A549 (cell line): ENCODE results near the gene ERN1. TPM values are rescaled to one million over a fixed set of nuclear protein-coding genes. Genes with fewer than 3 reads are reported as not detected.
A peak's percentile ranks its signal among the peaks of the same experiment; 100 is the strongest.

ENCODE experiments used
- ATAC-seq, 2 experiments: fragments of 200-7000 bp in 1 of 2; fragments of >200 bp in 1 of 2; cut with Nextera tagmentation in 1 of 2; cut with Tn5 transposase in 1 of 2; 3 replicates each; pipeline versions ENCODE4 v1.8.0 to v1.9.1; 2018 to 2020; ENCODE audit warnings: mild to moderate bottlenecking in 1 of 2, moderate library complexity in 1 of 2
- CTCF ChIA-PET: fragments of 300-600 bp; sonication (Branson Sonifier 250); formaldehyde crosslinking; extraction: SDS; loops from one replicate; lab custom pipeline; 2021; ENCODE audit warnings: antibody characterized with exemption, inconsistent platforms; lab: Yijun Ruan, JAX
- POLR2A ChIA-PET: fragments of 350-600 bp; formaldehyde crosslinking; extraction: SDS; loops from one replicate; lab custom pipeline; 2021; ENCODE audit warnings: antibody characterized with exemption, inconsistent platforms; lab: Yijun Ruan, JAX
- DNase-seq, 2 experiments: peaks; one replicate each; pipeline versions ENCODE4 v3.0.0 to v3.0.0-alpha.2; 2011 to 2016; ENCODE audit warnings: low read depth in 1 of 2, low spot score in 1 of 2
- FAIRE-seq: peaks from 2 replicates; lab custom pipeline; 2011; peaks lifted over from hg19 to GRCh38; lab: Jason Lieb, UNC
- H3K27ac ChIP-seq, 2 experiments: fragments of >200 bp; sonication (Bioruptor Twin); formaldehyde crosslinking; 3 replicates each; pipeline ENCODE4 v1.5.1; 2016 to 2017
- H3K4me1 ChIP-seq: fragments of >200 bp; sonication (Bioruptor Twin); formaldehyde crosslinking; 3 replicates; pipeline ENCODE4 v1.6.1; 2016
- H3K4me2 ChIP-seq: fragments of >200 bp; sonication (Bioruptor Twin); formaldehyde crosslinking; 3 replicates; pipeline ENCODE4 v1.6.1; 2016
- H3K4me3 ChIP-seq: fragments of >200 bp; sonication (Bioruptor Twin); formaldehyde crosslinking; 3 replicates; pipeline ENCODE4 v1.5.1; 2016
- H3K9me3 ChIP-seq: fragments of >200 bp; sonication (Bioruptor Twin); formaldehyde crosslinking; 3 replicates; pipeline ENCODE4 v1.6.1; 2016
- ATOH8 ChIP-seq: fragments of 250-450 bp; sonication (Bioruptor Pico); IDR thresholded peaks from 2 replicates; pipeline ENCODE4 v1.5.0; 2020; ENCODE audit warnings: low read depth, mild to moderate bottlenecking, moderate library complexity
- BCL3 ChIP-seq: fragments of >200 bp; sonication (Bioruptor Twin); formaldehyde crosslinking; IDR thresholded peaks from 3 replicates; pipeline ENCODE4 v1.6.1; 2016
- BHLHE40 ChIP-seq: IDR thresholded peaks from 2 replicates; pipeline ENCODE4 v1.6.1; 2012; ENCODE audit warnings: low read depth, low read length, inconsistent platforms
- CBX2 ChIP-seq: fragments of 200-600 bp; sonication (generic); IDR thresholded peaks from 2 replicates; pipeline ENCODE4 v1.6.1; 2016; ENCODE audit warnings: low read depth, mild to moderate bottlenecking, borderline replicate concordance
- CBX8 ChIP-seq: fragments of 200-600 bp; sonication (generic); IDR thresholded peaks from 2 replicates; pipeline ENCODE4 v1.6.1; 2016
- CHD4 ChIP-seq: fragments of 200-600 bp; sonication (generic); IDR thresholded peaks from 2 replicates; pipeline ENCODE4 v1.6.1; 2016; ENCODE audit warnings: antibody characterized with exemption, mild to moderate bottlenecking, borderline replicate concordance
- EHMT2 ChIP-seq: fragments of 200-600 bp; sonication (generic); IDR thresholded peaks from 2 replicates; pipeline ENCODE4 v1.6.1; 2016; ENCODE audit warnings: antibody characterized with exemption, low read depth, mild to moderate bottlenecking, moderate library complexity
- FOXS1 ChIP-seq: fragments of 250-450 bp; sonication (Bioruptor Pico); IDR thresholded peaks from 2 replicates; pipeline ENCODE4 v1.5.0; 2020; ENCODE audit warnings: mild to moderate bottlenecking, moderate library complexity
- HES2 ChIP-seq: fragments of >200 bp; sonication (Bioruptor Twin); formaldehyde crosslinking; IDR thresholded peaks from 2 replicates; pipeline ENCODE4 v1.6.1; 2016
- KDM1A ChIP-seq: fragments of 200-600 bp; sonication (generic); IDR thresholded peaks from 2 replicates; pipeline ENCODE4 v1.6.1; 2016; ENCODE audit warnings: low read depth, mild to moderate bottlenecking
- KDM5A ChIP-seq: fragments of 200-600 bp; sonication (generic); IDR thresholded peaks from 2 replicates; pipeline ENCODE4 v1.6.1; 2016; ENCODE audit warnings: antibody characterized with exemption, mild to moderate bottlenecking
- MAX ChIP-seq: IDR thresholded peaks from 2 replicates; pipeline ENCODE4 v1.6.1; 2012
- NFE2L2 ChIP-seq: fragments of 150-350 bp; conservative IDR thresholded peaks from 2 replicates; pipeline ENCODE4 v1.6.1; 2014; ENCODE audit warnings: low read length
- PHF8 ChIP-seq: fragments of 200-600 bp; sonication (generic); IDR thresholded peaks from 2 replicates; pipeline ENCODE4 v1.6.1; 2016; ENCODE audit warnings: low read depth, mild to moderate bottlenecking, antibody characterized with exemption, moderate library complexity, borderline replicate concordance
- POLR2A ChIP-seq: IDR thresholded peaks from 2 replicates; pipeline ENCODE4 v1.6.1; 2012; ENCODE audit warnings: mild to moderate bottlenecking, low read length
- RARB ChIP-seq: fragments of 250-450 bp; sonication (Bioruptor Pico); IDR thresholded peaks from 2 replicates; pipeline ENCODE4 v1.8.0; 2021; ENCODE audit warnings: mild to moderate bottlenecking, moderate library complexity
- RCOR1 ChIP-seq: fragments of 150-350 bp; IDR thresholded peaks from 2 replicates; pipeline ENCODE4 v1.6.1; 2014; ENCODE audit warnings: antibody characterized with exemption, low read length, low read depth
- REST ChIP-seq: fragments of 200-600 bp; sonication (generic); IDR thresholded peaks from 2 replicates; pipeline ENCODE4 v1.6.1; 2016; ENCODE audit warnings: antibody characterized with exemption, mild to moderate bottlenecking, moderate library complexity
- SMC3 ChIP-seq: fragments of >200 bp; sonication (Bioruptor Twin); formaldehyde crosslinking; IDR thresholded peaks from 3 replicates; pipeline ENCODE4 v1.6.1; 2018; ENCODE audit warnings: inconsistent platforms
- USF2 ChIP-seq: fragments of 450-650 bp; IDR thresholded peaks from 2 replicates; pipeline ENCODE4 v1.6.1; 2014; ENCODE audit warnings: antibody characterized with exemption
- ZC3H11A ChIP-seq: fragments of 450-650 bp; IDR thresholded peaks from 2 replicates; pipeline ENCODE4 v1.6.1; 2014; ENCODE audit warnings: antibody characterized with exemption, mild to moderate bottlenecking
- ZFP36 ChIP-seq: fragments of 450-650 bp; IDR thresholded peaks from 2 replicates; pipeline ENCODE4 v1.6.1; 2014; ENCODE audit warnings: borderline replicate concordance; ENCODE audit not compliant: partially characterized antibody
- WGBS: methylation state at CpG from one replicate; pipeline ENCODE4 v1.1.6; 2017; ENCODE audit errors: missing lambda C conversion rate; 5-methylcytosine and 5-hydroxymethylcytosine counted together
- polyA plus RNA-seq, 4 experiments: library from polyadenylated mRNA; depleted of rRNA in 3 of 4; stranded (reverse); fragments of >200 nt; fragmentation: RNase III in 1 of 4; extraction: RNeasy Plus Mini Kit Qiagen cat#74134 plus additional on column Dnase treatment in 1 of 4; gene quantifications; 2 replicates in 3 of 4; 3 replicates in 1 of 4; pipeline ENCODE4 v1.2.3, GENCODE V29; 2011 to 2017

The ERN1 gene
- polyA plus RNA-seq, 2 of the 4 experiments (the other 2 are of a cell fraction), result 4.1 to 19.8 TPM

- 82% methylated on average over 12 of the region's 12 CpGs for WGBS
- peak in 1 of 2 experiments; percentile 28; a peak in 3 of 6 replicates for ATAC-seq
- Histone ChIP-seq H3K9me3 (no peaks in the 10 kb centered on the region), H3K27ac (peak overlapping the region in 1 of 2 experiments; percentile 11; a peak in 1 of 6 replicates), H3K4me2 (no peak overlapping the region), H3K4me1 (peaks cover 29% of the 10 kb centered on the region), H3K4me3 (no peak overlapping the region)
- ChIA-PET CTCF (interaction anchor here (0.5 to 7.0 kb wide), 11 partner anchors 10 to 166 kb away, joined by 3 to 56 read pairs (median 5); no protein-coding TSS in a partner anchor), POLR2A (interaction anchor here (4.1 kb wide), 1 partner anchor 89 kb away, joined by 15 read pairs; no protein-coding TSS in a partner anchor)
- no peak for DNase-seq
- FAIRE-seq, result no peak
- no peak for TF ChIP-seq NFE2L2
- no peak for TF ChIP-seq BCL3
- TF ChIP-seq RCOR1, result no peak
- TF ChIP-seq REST, result no peak
- TF ChIP-seq FOXS1, result no peak
- TF ChIP-seq CBX2, result no peak
- no peak for TF ChIP-seq CHD4
- TF ChIP-seq SMC3, result no peak
- TF ChIP-seq KDM5A, result no peak
- TF ChIP-seq BHLHE40, result no peak
Observed at GRCh38 chr17:64056269-64057005, 73.5 kb downstream of the ERN1 start.

GRCh38 chr17:64055183-64056142 lies 74.5 kb downstream of the ERN1 start:
- peaks cover 29% of the 10 kb centered on the region for H3K4me1 ChIP-seq
- CTCF ChIA-PET, result interaction anchor here (0.5 to 7.0 kb wide), 14 partner anchors 9 to 77 kb away, joined by 3 to 56 read pairs (median 5); no protein-coding TSS in a partner anchor
- no peak for DNase-seq
- no peak for FAIRE-seq
- H3K4me3 ChIP-seq, result no peak overlapping the region
- no peaks in the 10 kb centered on the region for H3K9me3 ChIP-seq
- no peak overlapping the region for H3K4me2 ChIP-seq
- 87% methylated on average over 22 of the region's 22 CpGs for WGBS
- POLR2A ChIA-PET, result interaction anchor here (4.1 kb wide), 1 partner anchor 90 kb away, joined by 15 read pairs; no protein-coding TSS in a partner anchor
- TF ChIP-seq PHF8 (no peak), MAX (no peak), CBX8 (no peak), RARB (CRISPR knock-in tag) (no peak), KDM1A (no peak), EHMT2 (no peak), RCOR1 (no peak), ATOH8 (CRISPR knock-in tag) (no peak), POLR2A (no peak), USF2 (no peak), ZC3H11A (no peak), ZFP36 (no peak), HES2 (no peak)
- ATAC-seq, result peak; percentile 56 to 69; a peak in 4 of 6 replicates
- H3K27ac ChIP-seq, result no peak overlapping the region
